HG02798 (cell line): ENCODE measurements around the gene C6.
"Not testable (repeated sequence)": the region's sequence is repeated elsewhere in the genome, so short reads cannot be mapped to it uniquely, and the experiment has no call there.

Experiments used
- ATAC-seq: cut with Tn5 transposase; IDR thresholded peaks from one replicate; pipeline ENCODE4 v1.9.1; 2021; ENCODE audit warnings: mild to moderate bottlenecking; ENCODE audit not compliant: unreplicated experiment, poor library complexity

C6 gene

GRCh38 chr5:41213340-41213739, at the start of gene C6:
Gene C6 (minus strand): TSS chr5:41213532. CDS start chr5:41203230, 10,302 bp downstream.
- no peak for ATAC-seq

GRCh38 chr5:41256400-41256799, 43.1 kb upstream of the C6 start:
- ATAC-seq = no peak

- ATAC-seq = no peak
These were observed 39.8 kb upstream of the C6 start for GRCh38 chr5:41253109-41253508.

GRCh38 chr5:41252036-41252435, 38.7 kb upstream of the C6 start:
- no peak for ATAC-seq

- no peak for ATAC-seq
These were observed 37.1 kb upstream of the C6 start for GRCh38 chr5:41250351-41250987.

GRCh38 chr5:41247135-41247534, 33.8 kb upstream of the C6 start:
- ATAC-seq = no peak

- ATAC-seq = no peak
These were observed 33.0 kb upstream of the C6 start for GRCh38 chr5:41246376-41246775.

- no peak for ATAC-seq
These were observed 30.2 kb upstream of the C6 start for GRCh38 chr5:41243558-41243957.

GRCh38 chr5:41240985-41241384, 27.7 kb upstream of the C6 start:
- no peak for ATAC-seq

GRCh38 chr5:41240390-41240789, 27.1 kb upstream of the C6 start:
- no peak for ATAC-seq

- ATAC-seq = no peak
These were observed 21.1 kb upstream of the C6 start for GRCh38 chr5:41234475-41234874.

GRCh38 chr5:41232797-41233196, 19.5 kb upstream of the C6 start:
- no peak for ATAC-seq

- not testable (repeated sequence) for ATAC-seq
These were observed 16.9 kb upstream of the C6 start for GRCh38 chr5:41230276-41230675.

GRCh38 chr5:41223962-41224361, 10.6 kb upstream of the C6 start:
- ATAC-seq = no peak

GRCh38 chr5:41219658-41220269, 6.4 kb upstream of the C6 start:
- ATAC-seq = no peak

- no peak for ATAC-seq
These were observed 5.8 kb upstream of the C6 start for GRCh38 chr5:41218929-41219657.

GRCh38 chr5:41214182-41214581, 850 bp upstream of the C6 start:
- no peak for ATAC-seq

- ATAC-seq = no peak
These were observed 397 bp downstream of the C6 start for GRCh38 chr5:41212935-41213334.

GRCh38 chr5:41211417-41211816, 1.9 kb downstream of the C6 start:
- no peak for ATAC-seq

- ATAC-seq = not testable (repeated sequence)
These were observed 7.9 kb downstream of the C6 start for GRCh38 chr5:41205475-41205874.

- ATAC-seq = no peak
These were observed 10.3 kb downstream of the C6 start for GRCh38 chr5:41203033-41203432.
